CD8-positive, alpha-beta memory T cell (primary cell): ENCODE results near the gene MYH15. TPM values are rescaled to one million over a fixed set of nuclear protein-coding genes. Genes with fewer than 3 reads are reported as not detected.

Experiments
- CTCF ChIA-PET: fragments of 350-600 bp; sonication (Branson Sonifier 250); formaldehyde crosslinking; loops from one replicate; lab custom pipeline; 2021; ENCODE audit warnings: antibody characterized with exemption; lab: Charles Lee
- POLR2A ChIA-PET: fragments of 350-600 bp; sonication (Branson Sonifier 250); formaldehyde crosslinking; loops from one replicate; lab custom pipeline; 2021; ENCODE audit warnings: antibody characterized with exemption; lab: Charles Lee
- DNase-seq, 5 donors: peaks; one replicate each; pipeline versions ENCODE4 v3.0.0 to v3.0.0-alpha.2; 2020 to 2022; ENCODE audit warnings: mixed read lengths in 1 of 5
- H3K27ac ChIP-seq: one replicate; pipeline ENCODE4 v1.7.0; 2013; ENCODE audit warnings: low read depth, mild to moderate bottlenecking, low read length, moderate library complexity
- H3K27me3 ChIP-seq: 2 replicates; pipeline ENCODE4 v1.7.0; 2013; ENCODE audit warnings: low read length, mild to moderate bottlenecking; ENCODE audit not compliant: insufficient read depth, poor library complexity, severe bottlenecking
- H3K36me3 ChIP-seq: 2 replicates; pipeline ENCODE4 v1.7.0; 2013; ENCODE audit warnings: mild to moderate bottlenecking, low read length, moderate library complexity; ENCODE audit not compliant: insufficient read depth
- H3K4me1 ChIP-seq: 2 replicates; pipeline ENCODE4 v1.7.0; 2013; ENCODE audit warnings: mild to moderate bottlenecking, low read length, moderate library complexity; ENCODE audit not compliant: insufficient read depth
- H3K4me3 ChIP-seq: 2 replicates; pipeline ENCODE4 v1.7.0; 2013; ENCODE audit warnings: mild to moderate bottlenecking, low read length
- H3K9me3 ChIP-seq: 2 replicates; pipeline ENCODE4 v1.7.0; 2013; ENCODE audit warnings: mild to moderate bottlenecking, low read length
- H3K27ac Mint-ChIP-seq, 8 donors: one replicate each; pipeline ENCODE4 v1.8.0; 2020 to 2021; ENCODE audit warnings: mixed read lengths in 8 of 8, mild to moderate bottlenecking in 6 of 8, inconsistent platforms in 3 of 8, moderate library complexity in 3 of 8
- H3K27me3 Mint-ChIP-seq, 2 donors: one replicate each; pipeline ENCODE4 v1.8.0; 2020 to 2021; ENCODE audit warnings: mixed read lengths in 2 of 2, mild to moderate bottlenecking in 1 of 2, moderate library complexity in 1 of 2
- H3K36me3 Mint-ChIP-seq, 3 donors: one replicate each; pipeline ENCODE4 v1.8.0; 2020 to 2021; ENCODE audit warnings: mixed read lengths in 3 of 3, inconsistent platforms in 1 of 3, mild to moderate bottlenecking in 1 of 3
- H3K4me1 Mint-ChIP-seq, 3 donors: one replicate each; pipeline ENCODE4 v1.8.0; 2020 to 2021; ENCODE audit warnings: mixed read lengths in 3 of 3, inconsistent platforms in 1 of 3, mild to moderate bottlenecking in 1 of 3
- H3K4me3 Mint-ChIP-seq, 7 donors: one replicate each; pipeline ENCODE4 v1.8.0; 2020 to 2021; ENCODE audit warnings: mixed read lengths in 7 of 7, mild to moderate bottlenecking in 6 of 7, moderate library complexity in 4 of 7, inconsistent platforms in 2 of 7
- H3K9me3 Mint-ChIP-seq, 5 donors: one replicate each; pipeline ENCODE4 v1.8.0; 2020 to 2022; ENCODE audit warnings: mixed read lengths in 5 of 5, mild to moderate bottlenecking in 3 of 5, moderate library complexity in 2 of 5, inconsistent platforms in 1 of 5
- polyA plus RNA-seq: library from polyadenylated mRNA; unstranded; fragments of 300-500 nt; fragmentation: Illumina TruSeq; gene quantifications from one replicate; pipeline ENCODE4 v1.2.3, GENCODE V29; 2021
- total RNA-seq, 2 experiments: library from RNA; stranded (reverse); gene quantifications; one replicate each; pipeline ENCODE4 v1.2.3, GENCODE V29; 2021

Gene MYH15
- total and polyA plus RNA-seq, 3 experiments from 2014 or later = 0.11 to 0.18 TPM; not detected in 1

DNA sequence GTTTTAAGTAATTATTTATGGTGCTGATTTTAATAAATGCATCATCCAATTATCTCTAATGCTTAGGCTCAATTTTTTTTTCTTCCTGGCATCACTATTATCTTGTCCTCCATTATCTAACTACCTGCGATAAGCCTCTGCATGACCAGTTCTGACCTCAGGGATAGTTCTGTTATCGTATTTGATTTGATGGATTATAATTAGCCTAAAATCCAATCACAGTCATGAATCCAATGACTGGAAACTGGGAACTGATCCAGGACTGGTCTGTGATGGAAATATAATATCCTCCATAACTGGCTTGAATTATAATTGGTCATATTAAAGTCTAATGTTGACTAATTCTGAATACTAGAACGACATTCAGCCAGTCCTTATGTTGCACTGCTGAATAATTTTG is 1.1 kb downstream of the MYH15 start:
- no peak for DNase-seq
- POLR2A ChIA-PET = no interaction called here
- CTCF ChIA-PET = no interaction called here

DNA sequence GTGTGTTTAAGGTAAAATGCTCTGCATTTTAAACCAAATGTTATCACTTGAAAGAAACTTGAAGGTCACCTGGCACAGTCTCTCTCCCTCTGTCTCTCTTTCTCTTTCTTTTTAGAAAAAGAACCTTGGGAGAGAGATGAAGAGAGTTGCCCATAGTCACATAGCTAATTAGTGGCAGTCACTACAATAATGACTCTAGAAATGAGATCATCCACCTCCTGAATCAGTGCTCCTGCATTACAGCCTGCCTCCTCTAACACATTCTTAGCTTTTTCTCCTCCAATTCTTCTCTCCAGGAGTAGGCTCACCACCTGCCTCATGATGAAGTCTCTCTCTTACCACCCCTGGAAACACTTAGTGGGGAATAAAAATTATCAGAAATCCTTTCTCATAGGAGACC is 2.5 kb downstream of the MYH15 start:
- no peaks in the 10 kb centered on the region for H3K27me3 Mint-ChIP-seq
- POLR2A ChIA-PET = no interaction called here

More for the DNA sequence above, 1.1 kb downstream of the MYH15 start:
- Mint-ChIP-seq H3K36me3 (no peaks in the 10 kb centered on the region), H3K9me3 (no peaks in the 10 kb centered on the region), H3K4me3 (no peak overlapping the region), H3K27ac (no peak overlapping the region), H3K4me1 (no peaks in the 10 kb centered on the region), H3K27me3 (no peaks in the 10 kb centered on the region)
- Histone ChIP-seq H3K4me1 (no peaks in the 10 kb centered on the region), H3K27ac (no peak overlapping the region), H3K36me3 (no peaks in the 10 kb centered on the region), H3K27me3 (no peaks in the 10 kb centered on the region), H3K9me3 (no peaks in the 10 kb centered on the region), H3K4me3 (no peak overlapping the region)

DNA sequence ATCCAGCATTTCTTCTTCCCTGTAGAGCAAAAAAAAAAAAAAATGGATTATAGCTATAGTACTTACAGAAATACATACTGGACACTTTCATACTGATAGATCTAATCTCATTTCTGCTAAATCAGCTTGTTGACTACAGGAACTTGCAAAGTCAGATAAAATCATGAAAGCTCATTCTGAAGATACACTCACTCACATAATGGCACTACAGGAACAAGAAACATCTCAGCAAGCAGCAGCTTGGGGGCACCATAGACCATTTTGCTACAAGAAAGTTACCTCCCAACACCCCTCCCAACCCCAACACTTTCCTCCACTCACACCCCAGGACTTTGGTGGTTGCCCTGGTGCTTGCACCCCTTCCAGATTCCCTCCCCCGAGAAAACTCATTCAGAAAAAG is 4.6 kb downstream of the MYH15 start:
- Histone ChIP-seq H3K9me3 (no peaks in the 10 kb centered on the region), H3K4me3 (no peak overlapping the region), H3K36me3 (no peaks in the 10 kb centered on the region), H3K4me1 (no peaks in the 10 kb centered on the region), H3K27ac (no peak overlapping the region), H3K27me3 (no peaks in the 10 kb centered on the region)
- Mint-ChIP-seq H3K4me3 (no peak overlapping the region), H3K4me1 (no peaks in the 10 kb centered on the region), H3K27ac (peak overlapping the region in 1 of 8 donors; percentile 34), H3K9me3 (no peaks in the 10 kb centered on the region), H3K36me3 (no peaks in the 10 kb centered on the region), H3K27me3 (no peaks in the 10 kb centered on the region)
- DNase-seq = no peak
- POLR2A ChIA-PET = no interaction called here
- CTCF ChIA-PET = interaction anchor here (1.1 kb wide), 1 partner anchor 16 kb away, joined by 3 read pairs; no protein-coding TSS in a partner anchor

More for the DNA sequence above, 2.5 kb downstream of the MYH15 start:
- DNase-seq = no peak
- Histone ChIP-seq H3K27ac (no peak overlapping the region), H3K9me3 (no peaks in the 10 kb centered on the region), H3K4me1 (no peaks in the 10 kb centered on the region), H3K27me3 (no peaks in the 10 kb centered on the region), H3K4me3 (no peak overlapping the region), H3K36me3 (no peaks in the 10 kb centered on the region)
- Mint-ChIP-seq H3K36me3 (no peaks in the 10 kb centered on the region), H3K9me3 (no peaks in the 10 kb centered on the region), H3K27ac (no peak overlapping the region), H3K4me3 (no peak overlapping the region), H3K4me1 (no peaks in the 10 kb centered on the region)
- CTCF ChIA-PET = no interaction called here

DNA sequence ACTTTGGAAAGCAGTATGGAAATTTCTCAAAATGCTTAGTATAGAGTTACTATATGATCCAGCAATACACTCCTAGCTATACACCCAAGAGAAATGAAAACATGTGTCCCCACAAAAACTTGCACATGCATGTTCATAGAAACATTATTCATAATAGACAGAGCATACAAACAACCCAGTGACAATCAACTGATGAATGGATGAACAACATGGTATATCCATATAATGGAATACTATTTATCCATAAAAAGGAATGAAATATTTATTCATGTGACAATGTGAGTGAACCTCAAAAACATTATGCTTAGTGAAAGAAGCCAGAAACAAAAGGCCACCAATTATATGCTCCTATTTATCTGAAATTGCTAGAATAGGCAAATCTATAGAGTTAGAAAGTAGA is 6.7 kb downstream of the MYH15 start:
- Histone ChIP-seq H3K4me1 (no peaks in the 10 kb centered on the region), H3K36me3 (no peaks in the 10 kb centered on the region), H3K9me3 (no peaks in the 10 kb centered on the region), H3K27me3 (no peaks in the 10 kb centered on the region), H3K4me3 (no peak overlapping the region), H3K27ac (no peak overlapping the region)
- DNase-seq = no peak
- Mint-ChIP-seq H3K27ac (no peak overlapping the region), H3K4me1 (no peaks in the 10 kb centered on the region), H3K27me3 (no peaks in the 10 kb centered on the region), H3K4me3 (no peak overlapping the region), H3K9me3 (no peaks in the 10 kb centered on the region), H3K36me3 (no peaks in the 10 kb centered on the region)
- POLR2A ChIA-PET = no interaction called here
- CTCF ChIA-PET = no interaction called here

DNA sequence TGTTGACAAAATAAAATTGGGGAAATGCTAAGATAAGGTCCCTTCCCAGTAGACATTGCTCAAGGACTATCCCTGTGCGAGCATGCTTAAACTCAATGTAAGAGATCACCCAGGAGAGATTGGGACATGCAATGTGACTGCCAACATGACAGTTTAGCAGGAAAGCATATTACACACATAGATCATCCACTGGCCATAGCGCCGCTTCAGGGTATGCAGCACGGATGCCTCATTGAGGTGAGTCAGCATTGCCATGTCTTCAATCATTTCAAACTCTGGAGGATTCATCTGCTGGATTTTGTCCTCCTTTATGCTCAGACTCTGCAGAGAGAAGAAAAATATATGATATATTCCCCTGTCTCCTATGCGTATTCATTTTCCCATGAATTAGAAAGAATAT is 8.9 kb downstream of the MYH15 start:
- no peaks in the 10 kb centered on the region for H3K27me3 Mint-ChIP-seq
- no peaks in the 10 kb centered on the region for H3K9me3 Mint-ChIP-seq
- no peak for DNase-seq
- Histone ChIP-seq H3K4me1 (no peaks in the 10 kb centered on the region), H3K27me3 (no peaks in the 10 kb centered on the region), H3K27ac (no peak overlapping the region), H3K4me3 (no peak overlapping the region), H3K9me3 (no peaks in the 10 kb centered on the region), H3K36me3 (no peaks in the 10 kb centered on the region)
- no peaks in the 10 kb centered on the region for H3K4me1 Mint-ChIP-seq
- no peaks in the 10 kb centered on the region for H3K36me3 Mint-ChIP-seq
- ChIA-PET POLR2A (no interaction called here), CTCF (no interaction called here)
- H3K4me3 Mint-ChIP-seq = no peak overlapping the region
- H3K27ac Mint-ChIP-seq = no peak overlapping the region

DNA sequence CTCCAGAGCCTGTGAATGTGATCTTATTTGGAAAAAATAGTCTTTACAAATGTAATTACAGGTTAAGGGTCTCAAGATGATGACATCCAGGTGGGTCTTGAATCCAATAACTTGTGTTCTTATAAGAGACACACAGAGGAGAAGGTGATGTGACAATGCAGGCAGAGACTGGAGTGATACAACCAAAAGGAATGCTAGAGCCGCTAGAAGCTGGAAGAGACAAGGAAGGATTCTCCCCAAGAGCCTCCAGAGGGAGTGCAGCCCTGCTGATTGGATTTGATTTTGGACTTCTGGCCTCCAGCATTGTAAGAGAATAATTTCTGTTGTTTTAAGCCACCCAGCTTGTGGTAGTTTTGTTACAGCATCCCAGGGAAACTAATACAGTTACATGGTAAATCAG is 9.7 kb downstream of the MYH15 start:
- no peak overlapping the region for H3K27ac ChIP-seq
- no peaks in the 10 kb centered on the region for H3K4me1 Mint-ChIP-seq
- no peaks in the 10 kb centered on the region for H3K27me3 Mint-ChIP-seq
- ChIA-PET CTCF (interaction anchor here (1.2 to 1.4 kb wide), 2 partner anchors 11 to 23 kb away, joined by 3 to 4 read pairs; no protein-coding TSS in a partner anchor), POLR2A (no interaction called here)
- H3K9me3 Mint-ChIP-seq = no peaks in the 10 kb centered on the region
- no peaks in the 10 kb centered on the region for H3K36me3 Mint-ChIP-seq
- no peak for DNase-seq
- H3K36me3 ChIP-seq = no peaks in the 10 kb centered on the region
- no peak overlapping the region for H3K27ac Mint-ChIP-seq
- H3K4me3 ChIP-seq = no peak overlapping the region
- H3K4me1 ChIP-seq = no peaks in the 10 kb centered on the region
- H3K9me3 ChIP-seq = no peaks in the 10 kb centered on the region
- H3K27me3 ChIP-seq = no peaks in the 10 kb centered on the region
- H3K4me3 Mint-ChIP-seq = no peak overlapping the region

DNA sequence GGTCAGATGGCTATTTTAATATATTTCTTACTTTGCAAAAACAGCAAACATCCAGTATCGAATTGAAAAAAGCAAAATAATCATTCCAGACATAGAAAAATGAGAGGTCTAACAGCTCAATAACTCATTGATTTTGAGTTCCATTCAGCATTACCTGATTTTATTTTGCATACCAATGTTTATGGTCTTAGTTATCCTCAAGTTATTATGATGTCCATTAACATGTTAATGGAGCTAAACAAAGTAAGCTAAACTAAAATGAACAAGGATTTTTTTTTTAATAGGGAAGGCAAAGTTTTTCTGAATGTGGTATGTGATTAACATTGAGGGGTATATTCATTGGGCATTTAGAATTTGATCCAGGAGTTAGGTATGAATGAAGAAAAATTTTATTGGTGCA is 13.1 kb downstream of the MYH15 start:
- ChIA-PET POLR2A (no interaction called here), CTCF (interaction anchor here (1.2 to 1.4 kb wide), 2 partner anchors 19 to 1262 kb away, joined by 3 to 4 read pairs; no protein-coding TSS in a partner anchor)
- no peak for DNase-seq
- no peak overlapping the region for H3K27ac Mint-ChIP-seq
- no peak overlapping the region for H3K4me3 ChIP-seq
- no peaks in the 10 kb centered on the region for H3K4me1 ChIP-seq
- H3K36me3 Mint-ChIP-seq = no peaks in the 10 kb centered on the region
- H3K9me3 Mint-ChIP-seq = no peaks in the 10 kb centered on the region
- no peaks in the 10 kb centered on the region for H3K9me3 ChIP-seq
- peaks cover 0 to 1% of the 10 kb centered on the region in 2 donors for H3K27me3 Mint-ChIP-seq
- H3K4me1 Mint-ChIP-seq = no peaks in the 10 kb centered on the region
- no peaks in the 10 kb centered on the region for H3K27me3 ChIP-seq
- no peak overlapping the region for H3K27ac ChIP-seq
- H3K4me3 Mint-ChIP-seq = no peak overlapping the region
- H3K36me3 ChIP-seq = no peaks in the 10 kb centered on the region

DNA sequence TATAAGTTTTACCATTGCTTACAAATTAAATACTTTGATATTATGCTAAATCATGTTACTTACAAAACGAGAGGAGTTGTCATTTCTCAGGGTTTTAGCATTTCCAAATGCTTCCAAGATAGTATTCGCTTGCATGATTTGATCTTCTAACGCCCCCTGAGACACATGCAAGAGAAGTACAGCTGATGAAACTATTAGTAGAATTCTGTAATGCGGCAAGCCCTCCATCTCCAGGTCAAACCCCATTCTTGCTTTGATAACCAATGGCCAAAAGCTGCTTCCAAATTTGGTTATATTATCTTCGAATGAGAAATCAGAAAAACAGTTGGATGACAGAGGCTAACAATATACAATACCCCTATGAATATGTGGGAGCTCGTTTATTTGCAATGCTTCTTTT is 14.7 kb downstream of the MYH15 start:
- ChIA-PET CTCF (interaction anchor here (1.3 kb wide), 1 partner anchor 18 kb away, joined by 3 read pairs; no protein-coding TSS in a partner anchor), POLR2A (no interaction called here)
- Mint-ChIP-seq H3K36me3 (no peaks in the 10 kb centered on the region), H3K9me3 (no peaks in the 10 kb centered on the region), H3K4me1 (no peaks in the 10 kb centered on the region), H3K4me3 (no peak overlapping the region), H3K27ac (no peak overlapping the region), H3K27me3 (peaks cover 0 to 1% of the 10 kb centered on the region in 2 donors)
- Histone ChIP-seq H3K27me3 (no peaks in the 10 kb centered on the region), H3K4me3 (no peak overlapping the region), H3K4me1 (no peaks in the 10 kb centered on the region), H3K27ac (no peak overlapping the region), H3K9me3 (no peaks in the 10 kb centered on the region), H3K36me3 (no peaks in the 10 kb centered on the region)
- DNase-seq = no peak
